GM21576 (cell line): ENCODE data around the gene FOXO3.

Experiments
- ATAC-seq: cut with Tn5 transposase; IDR thresholded peaks from one replicate; pipeline ENCODE4 v1.9.1; 2021; ENCODE audit warnings: mild to moderate bottlenecking, moderate library complexity; ENCODE audit not compliant: unreplicated experiment

FOXO3 gene

DNA sequence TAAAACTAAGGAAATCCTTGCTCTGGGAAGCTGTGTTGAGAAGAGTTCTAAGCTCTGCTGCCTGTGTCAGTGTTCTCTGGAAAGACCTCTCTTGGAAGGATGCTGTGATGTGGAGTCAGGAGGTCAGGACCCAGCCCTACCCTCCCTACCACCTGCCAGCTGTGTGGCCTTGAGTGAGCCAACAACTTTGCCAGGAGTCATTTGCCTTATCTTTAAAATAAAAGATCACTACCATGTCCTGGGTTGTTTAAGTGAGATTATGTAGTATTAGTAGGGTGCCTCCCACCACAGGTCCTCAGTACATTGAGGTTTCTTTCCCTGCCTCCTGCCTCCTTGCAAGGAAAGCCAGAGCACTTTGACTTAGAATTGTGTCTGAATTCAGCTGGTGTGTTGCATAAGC lies 64.9 kb downstream of the FOXO3 start:
- ATAC-seq = no peak

DNA sequence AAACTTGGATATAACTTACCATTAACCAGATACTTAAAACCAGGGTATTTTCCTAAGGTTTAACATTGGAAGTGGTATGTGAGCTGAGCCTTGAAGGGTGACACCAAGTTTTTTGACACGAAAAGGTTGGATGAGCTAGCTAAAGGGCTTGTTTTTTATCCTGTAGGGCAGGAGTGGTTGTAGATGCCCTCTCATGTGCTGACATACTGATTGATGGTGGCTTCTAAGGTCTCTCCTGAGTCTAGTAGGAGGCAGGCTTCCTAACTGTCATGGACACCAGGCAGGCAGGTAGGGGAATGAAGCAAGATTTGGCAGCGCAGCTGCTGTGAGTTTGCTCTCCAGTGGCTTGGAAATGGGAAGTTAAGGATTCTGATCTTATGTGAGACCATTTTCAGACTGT lies 66.1 kb downstream of the FOXO3 start:
- no peak for ATAC-seq

DNA sequence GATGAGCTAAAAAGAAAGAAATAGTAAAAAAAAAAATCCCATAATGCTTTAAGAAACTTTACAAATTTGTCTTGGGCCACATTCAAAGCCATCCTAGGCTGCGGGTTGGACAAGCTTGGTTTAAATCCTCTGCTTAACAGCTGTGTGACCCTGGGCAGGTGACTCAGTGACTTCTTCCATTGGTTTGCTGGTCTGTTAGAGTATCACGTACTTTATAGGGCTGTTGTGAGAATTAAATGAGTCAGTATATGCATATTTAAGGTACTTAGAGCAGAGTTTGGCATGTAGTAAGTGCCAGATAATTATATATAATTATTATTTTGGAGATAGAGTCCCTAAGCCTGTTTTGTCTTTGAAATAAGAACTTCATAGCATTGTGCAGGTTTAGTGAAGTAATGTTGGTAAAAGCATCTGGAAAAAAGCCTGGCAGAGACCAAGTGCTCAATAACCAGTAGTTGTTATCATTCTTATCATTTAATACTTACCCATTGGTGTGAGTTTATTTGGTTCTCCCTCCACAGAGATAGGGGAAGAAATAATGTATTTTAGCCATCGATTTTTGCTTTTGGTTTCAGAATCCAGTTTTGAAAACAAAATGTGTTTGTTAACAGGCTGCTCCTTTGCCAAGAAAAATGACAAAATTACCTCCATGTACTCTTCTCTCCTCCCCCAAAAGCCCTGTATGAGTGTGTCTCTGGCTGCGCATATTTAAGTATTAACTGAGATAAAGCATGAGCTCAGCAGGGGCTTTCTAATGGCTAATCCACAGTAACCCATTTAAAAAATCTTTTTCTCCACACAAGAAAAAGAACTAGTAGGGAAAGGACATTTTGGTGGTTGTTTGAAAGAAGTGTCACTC lies 67.2 kb downstream of the FOXO3 start:
- no peak for ATAC-seq

DNA sequence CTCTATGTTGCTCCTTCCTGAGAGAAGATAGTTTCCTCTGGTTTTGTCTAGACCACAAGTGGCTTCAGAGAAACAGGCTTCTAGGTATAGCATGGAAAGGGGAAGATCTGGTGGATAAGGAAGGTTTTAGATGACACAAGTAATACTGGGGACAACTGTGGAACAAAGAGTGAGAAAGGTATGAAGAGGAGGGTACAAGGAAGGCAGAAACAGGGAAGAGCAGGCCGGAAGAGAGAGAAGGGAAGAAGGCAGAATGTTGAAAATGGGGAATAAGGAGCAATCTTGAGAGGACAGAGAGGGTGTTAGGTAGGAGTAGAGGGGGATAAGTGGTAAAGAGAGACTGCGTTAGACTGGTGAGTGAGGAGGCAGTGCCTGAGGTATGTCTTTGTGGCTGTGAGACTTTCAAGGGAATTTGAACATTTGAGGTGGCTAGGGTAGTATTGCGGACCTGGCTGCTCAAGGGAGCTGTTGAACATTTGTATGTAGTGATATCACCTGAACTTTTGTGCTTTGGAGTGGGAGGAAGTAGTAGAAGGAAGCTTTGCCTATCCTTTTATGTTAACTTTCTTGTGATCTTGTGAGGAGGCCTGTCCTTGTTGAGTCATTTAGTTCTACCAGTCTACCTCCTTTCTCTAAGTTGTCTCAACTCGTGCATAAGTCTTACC lies 69.5 kb downstream of the FOXO3 start:
- no peak for ATAC-seq

- ATAC-seq = no peak
These were observed 71.7 kb downstream of the FOXO3 start for GRCh38 chr6:108632441-108632840.

GRCh38 chr6:108633436-108633835 lies 72.7 kb downstream of the FOXO3 start:
- no peak for ATAC-seq

- ATAC-seq = no peak
These were observed 74.9 kb downstream of the FOXO3 start for GRCh38 chr6:108635505-108636226.

DNA sequence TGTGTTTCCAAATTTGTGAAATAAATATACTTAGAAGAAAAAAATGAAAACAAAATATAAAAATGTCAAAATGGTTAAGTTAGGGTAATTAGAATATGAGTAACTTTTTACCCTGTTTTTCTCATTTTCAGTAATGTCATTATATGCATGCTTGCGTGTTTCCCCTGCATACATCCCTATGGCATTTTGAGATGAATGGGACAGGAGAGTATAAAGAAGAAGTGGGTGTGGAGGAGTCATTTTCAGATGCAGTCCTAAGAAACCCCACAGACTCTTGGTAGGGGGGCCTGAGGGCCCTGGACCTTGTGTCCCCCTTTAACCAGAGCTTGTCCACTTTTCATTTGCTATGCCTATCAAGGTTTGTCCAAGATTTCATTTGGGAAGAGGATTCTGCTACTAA lies 77.2 kb downstream of the FOXO3 start:
- no peak for ATAC-seq

- ATAC-seq = no peak
These were observed 78.3 kb downstream of the FOXO3 start for GRCh38 chr6:108638993-108639392.

DNA sequence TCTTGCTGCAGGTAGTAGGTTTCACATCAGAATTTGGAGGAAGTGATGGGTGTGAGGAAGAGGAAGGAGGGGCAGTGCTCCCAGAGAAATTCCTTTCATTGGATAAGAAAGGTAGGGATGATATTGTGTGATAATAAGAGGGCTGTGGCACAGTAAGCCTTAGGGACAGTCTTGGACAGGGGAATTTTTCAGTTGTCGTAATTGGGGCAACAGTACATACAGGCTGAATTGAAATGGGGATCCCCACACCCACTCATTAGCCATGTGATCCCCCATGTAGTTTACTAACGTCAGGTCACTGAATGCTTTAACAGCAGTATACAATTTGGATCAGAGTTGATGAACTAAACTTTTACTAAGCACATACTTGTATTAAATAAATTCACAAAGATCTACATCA lies 79.4 kb downstream of the FOXO3 start:
- ATAC-seq = no peak

GRCh38 chr6:108643184-108643583 lies 82.5 kb downstream of the FOXO3 start:
- no peak for ATAC-seq

DNA sequence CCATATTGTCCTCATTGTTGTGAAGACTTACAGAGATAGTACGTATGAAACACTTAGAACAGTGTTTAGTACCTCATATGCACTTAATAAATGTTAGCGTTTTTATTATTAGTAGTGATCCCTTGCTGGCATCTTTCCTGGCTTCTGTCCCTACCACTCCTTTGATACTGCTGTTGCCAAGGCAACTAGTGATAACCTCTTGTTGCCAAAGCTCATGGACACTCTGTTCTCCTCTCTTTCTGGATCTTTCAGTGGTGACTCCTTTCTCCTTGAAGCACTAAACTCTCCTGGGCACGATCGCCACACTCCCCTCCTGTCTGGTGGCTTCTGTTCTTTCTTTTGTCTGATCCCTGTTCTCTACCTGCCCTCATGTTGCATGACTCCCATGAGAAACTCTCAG lies 83.5 kb downstream of the FOXO3 start:
- ATAC-seq = no peak

DNA sequence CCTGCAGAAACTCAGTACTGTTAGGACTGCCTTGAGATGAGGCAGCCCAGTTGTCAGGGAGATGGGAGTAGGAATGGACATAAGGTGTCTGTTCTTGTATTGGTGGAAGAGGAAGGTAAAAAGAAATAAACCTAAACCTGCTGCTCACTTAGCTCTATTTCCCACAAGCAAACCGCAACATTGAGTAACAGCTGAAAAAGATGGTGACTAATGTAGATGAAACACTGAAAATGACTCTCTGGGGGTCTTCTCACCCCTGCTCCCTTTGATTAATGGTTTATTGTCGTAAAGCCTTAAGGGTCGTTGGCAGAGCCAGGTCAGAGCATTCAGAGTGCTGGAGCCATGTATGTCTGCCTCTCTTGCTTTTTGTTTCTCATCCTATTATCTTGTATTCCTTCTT lies 87.5 kb downstream of the FOXO3 start:
- no peak for ATAC-seq

DNA sequence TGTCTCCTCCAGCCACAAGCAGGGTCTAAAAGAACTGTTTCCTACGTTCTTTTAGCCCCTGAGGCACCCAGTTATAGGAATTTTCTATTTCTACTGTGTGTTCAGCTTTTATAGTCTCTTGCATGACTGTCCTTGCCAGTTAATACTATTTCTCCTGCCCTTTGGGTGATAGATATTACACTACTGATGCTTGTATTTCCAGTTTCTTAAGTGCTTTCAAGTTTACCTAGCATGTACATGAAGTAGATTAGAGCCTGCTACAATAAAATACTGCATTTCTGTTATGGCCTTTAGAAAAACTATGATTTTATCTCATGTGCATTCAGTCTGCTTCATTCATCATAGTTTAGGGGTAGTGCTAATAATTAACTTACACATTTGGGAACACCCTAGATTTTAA lies 89.6 kb downstream of the FOXO3 start:
- no peak for ATAC-seq

GRCh38 chr6:108650781-108651180 lies 90.1 kb downstream of the FOXO3 start:
- no peak for ATAC-seq

DNA sequence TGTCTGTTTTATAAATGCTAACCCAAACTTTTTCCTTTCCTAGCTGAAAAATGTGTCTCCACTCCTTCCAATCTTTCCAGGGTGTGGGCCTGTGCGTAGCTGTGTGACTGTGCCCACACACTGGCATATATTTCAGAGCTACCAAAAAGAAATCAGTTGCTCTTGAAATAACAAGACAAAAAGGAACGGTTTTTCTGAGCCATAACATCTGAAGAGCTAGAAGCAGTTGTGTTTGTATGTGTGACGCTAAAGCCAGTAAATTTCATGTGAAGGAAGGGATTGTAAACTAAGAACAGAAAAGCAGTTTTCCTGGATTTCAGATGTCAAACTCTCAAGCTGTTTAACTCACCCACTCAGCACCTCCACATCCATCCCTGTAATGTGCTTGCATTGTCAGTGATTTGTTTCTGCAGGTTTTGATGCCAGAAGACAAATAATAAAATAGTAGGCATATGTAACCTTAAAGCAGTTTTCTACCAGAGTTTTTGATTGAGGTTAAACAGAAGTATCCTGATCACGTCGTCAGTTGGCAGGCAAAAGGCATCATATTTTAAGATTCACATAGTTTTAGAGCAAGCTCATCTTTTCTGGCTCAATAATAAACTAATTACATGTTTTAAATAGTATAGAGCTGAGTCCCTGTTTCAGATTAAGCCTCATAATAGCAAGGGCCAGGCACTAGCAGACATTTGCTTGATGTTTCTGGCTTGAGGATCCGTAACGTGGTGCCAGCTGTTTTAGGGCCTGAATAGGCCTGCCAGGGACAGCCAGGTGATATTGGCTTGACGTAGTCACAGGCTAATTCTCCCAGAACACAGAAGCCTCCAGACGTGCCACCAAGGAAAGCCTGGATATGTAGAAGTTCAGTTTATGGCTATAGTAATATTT lies 90.9 kb downstream of the FOXO3 start:
- no peak for ATAC-seq

DNA sequence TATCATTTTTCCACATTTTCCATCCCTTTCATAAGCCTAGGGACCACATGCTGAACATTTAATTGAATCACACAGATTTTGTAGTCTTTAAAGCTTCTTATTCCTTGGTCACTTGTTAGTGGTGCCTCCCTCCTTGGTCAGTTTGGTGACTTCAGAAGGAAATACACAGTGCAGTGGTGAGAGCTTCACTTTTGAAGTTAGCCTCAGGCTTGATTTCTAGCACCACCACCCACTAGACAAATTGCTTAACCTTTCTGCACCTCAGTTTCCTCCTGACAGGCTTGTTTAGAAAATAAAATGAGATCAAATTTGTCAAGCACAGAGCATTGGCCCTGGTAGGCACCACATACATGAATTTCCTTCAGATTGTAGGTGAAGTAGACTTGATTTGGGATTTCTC lies 91.7 kb downstream of the FOXO3 start:
- ATAC-seq = no peak

- ATAC-seq = no peak
These were observed 93.2 kb downstream of the FOXO3 start for GRCh38 chr6:108653949-108654348.

DNA sequence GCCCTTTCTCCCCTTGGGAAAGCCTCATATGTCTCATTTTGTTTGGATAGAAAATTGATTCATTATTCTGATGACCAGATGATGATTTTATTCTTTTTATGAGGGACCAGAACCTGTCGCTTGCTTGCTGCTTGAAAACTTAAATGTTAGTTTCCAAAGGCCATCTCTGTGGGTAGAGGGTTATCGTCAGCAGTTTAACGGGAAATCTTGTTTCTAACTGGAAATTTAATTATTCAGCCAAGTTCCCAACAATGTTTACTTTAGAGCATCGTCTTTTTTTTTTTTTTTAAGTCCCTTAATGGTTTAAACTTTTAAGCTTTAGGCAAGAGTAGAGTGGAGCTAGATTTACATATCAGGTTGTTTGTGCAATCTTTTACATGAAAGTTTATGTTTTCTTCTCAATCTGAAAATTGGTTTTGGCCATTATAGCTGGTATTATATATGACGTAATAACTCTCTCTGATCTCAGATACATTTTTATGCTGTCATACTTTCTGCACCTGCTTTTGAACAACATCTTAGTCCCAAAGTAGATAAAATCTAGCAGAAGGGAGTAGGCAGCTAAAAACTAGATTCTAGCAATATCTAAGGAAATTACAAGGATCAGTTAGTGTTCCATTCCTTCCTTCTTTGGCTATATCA lies 93.9 kb downstream of the FOXO3 start:
- ATAC-seq = no peak
